GM21786 (cell line): ENCODE data around the gene UBE2A.

Source experiments
- ATAC-seq: cut with Tn5 transposase; IDR thresholded peaks from one replicate; pipeline ENCODE4 v1.9.1; 2021; ENCODE audit not compliant: unreplicated experiment

Gene UBE2A

DNA sequence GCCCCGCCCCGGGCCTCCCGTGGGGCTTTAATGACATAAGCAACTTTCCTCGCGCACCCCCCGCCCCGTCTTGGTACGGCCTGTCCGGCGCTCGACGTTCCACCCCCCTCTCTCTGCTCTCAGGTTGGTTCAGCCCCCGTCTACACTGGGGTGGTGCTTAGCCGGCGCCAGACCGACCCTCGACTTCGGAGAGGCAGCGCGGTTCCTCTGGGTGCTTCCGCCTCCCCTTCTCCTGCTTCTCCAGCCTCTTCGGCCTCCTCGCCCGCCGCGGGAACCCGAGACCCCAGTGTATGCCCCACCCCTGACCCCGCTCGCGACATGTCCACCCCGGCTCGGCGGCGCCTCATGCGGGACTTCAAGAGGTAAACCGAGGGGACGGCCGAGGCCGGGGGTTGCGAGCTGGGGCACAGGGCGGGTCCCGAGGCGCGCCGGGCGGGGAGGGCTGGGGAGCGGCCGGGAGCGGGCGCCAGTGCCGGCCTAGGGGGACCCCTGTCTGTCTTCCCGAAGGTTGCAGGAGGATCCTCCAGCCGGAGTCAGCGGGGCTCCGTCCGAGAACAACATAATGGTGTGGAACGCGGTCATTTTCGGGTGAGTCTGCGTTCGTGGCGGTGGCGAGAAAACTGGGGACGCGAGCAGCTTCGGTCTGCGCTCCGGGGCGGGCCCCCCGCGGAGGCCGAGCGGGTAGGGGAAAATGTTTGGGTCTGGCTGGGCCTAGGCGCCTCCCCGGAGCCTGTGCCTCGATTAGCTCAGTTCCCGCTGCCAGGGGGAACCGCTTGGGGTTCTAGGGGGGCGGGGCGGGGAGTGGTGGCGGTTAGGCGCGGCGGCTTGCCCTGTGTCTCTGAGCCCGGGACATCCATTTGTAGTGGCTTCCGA lies at the start of gene UBE2A:
TSS of gene UBE2A (plus strand) at position 170 of the 873 bp plus-strand sequence. CDS start at position 319, 149 bp downstream.
- peak; percentile 78 for ATAC-seq

DNA sequence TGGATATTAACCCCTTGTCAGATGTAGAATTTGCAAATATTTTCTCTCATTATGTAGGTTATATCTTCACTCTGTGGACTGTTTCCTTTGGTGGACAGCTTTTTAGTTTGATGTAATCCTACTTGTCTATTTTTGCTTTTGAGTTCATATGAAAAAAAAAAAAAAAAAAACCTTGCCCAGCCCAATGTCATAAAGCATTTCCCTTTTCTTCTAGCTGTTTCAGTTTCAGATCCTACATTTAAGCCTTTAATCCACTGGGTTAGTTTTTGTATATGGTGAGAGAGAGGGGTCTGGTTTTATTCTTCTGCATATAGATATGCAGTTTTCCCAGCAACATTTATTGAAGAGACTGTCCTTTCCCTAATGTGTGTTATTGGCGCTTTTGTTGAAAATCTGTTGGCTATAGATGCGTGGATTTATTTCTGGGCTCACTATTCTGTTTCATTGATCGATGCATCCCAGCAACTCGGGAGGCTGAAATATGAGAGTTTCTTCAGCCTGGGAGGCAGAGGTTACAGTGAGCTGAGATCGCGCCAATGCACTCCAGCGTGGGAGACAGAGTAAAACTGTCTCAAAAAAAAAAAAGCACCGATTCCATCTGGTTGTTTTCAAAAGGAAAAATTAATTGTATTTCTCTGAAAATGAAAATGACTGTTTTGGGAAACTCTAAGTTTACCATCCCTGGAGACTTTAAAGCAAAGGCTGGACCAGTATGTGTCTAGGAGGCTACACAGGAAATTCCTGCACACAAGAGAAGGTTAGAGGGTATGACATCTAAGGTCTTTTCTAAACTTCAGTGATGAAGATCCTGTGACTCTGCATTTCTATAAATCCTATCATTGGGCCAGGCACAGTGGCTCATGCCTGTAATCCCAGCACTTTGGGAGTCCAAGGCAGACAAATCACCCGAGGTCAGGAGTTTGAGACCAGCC lies 44.8 kb upstream of the UBE2A start:
- ATAC-seq: no peak

DNA sequence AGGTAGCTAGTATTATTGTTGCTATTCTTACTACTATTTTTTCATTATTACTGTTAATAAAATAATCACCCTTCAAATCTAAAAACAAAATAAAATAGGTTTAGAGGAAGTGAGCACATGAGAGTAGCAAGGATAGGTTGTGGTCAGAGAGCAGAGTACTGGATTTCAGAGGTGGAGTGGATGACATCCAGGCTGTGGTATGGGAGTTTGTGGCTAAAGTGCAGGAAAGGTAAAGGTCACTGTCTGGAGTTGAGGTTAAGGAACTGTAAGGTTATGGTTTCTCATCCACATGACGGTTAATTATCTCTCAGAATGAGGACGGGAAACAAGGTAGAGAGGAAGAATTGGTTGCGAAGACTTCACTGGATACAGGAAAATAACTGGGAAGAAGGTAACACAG lies 36.9 kb upstream of the UBE2A start:
- no peak for ATAC-seq

DNA sequence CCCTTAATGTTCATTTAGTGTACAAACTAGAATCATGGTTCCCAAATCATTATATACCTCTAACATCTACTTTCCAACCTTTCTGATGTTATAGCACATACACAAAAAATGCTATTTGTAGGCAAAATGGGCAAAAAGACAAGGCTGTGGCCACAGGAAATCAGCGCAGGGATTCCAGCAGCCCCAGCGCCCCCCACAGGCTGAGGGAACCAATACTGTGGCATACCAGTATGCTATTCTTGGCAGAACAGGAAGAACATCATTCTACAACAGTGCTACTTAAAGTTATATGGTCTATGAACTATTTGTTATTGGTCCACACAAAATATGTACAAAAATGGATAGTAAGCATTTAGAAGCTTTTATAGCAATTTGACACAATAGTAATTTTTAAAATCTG lies 34.5 kb upstream of the UBE2A start:
- ATAC-seq: no peak

DNA sequence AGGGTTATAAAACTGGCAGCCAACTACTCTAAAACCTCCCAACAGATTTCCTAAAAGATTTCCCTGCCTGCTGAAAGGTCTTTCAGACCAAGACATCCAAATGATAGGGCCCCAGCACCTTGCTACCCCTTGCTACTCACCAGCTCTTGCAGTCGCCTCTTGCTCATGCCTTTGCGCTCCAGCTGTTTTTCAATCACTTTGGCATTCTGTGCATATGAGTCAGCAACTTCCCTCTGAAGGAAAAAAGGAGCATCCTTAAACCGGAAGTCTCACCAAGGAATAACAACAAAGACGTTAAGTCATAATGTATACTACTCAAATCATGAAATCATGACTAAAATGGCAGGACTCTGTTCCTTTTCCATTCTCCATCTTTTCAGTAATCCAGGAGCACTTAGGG lies 33.2 kb upstream of the UBE2A start:
- no peak for ATAC-seq

DNA sequence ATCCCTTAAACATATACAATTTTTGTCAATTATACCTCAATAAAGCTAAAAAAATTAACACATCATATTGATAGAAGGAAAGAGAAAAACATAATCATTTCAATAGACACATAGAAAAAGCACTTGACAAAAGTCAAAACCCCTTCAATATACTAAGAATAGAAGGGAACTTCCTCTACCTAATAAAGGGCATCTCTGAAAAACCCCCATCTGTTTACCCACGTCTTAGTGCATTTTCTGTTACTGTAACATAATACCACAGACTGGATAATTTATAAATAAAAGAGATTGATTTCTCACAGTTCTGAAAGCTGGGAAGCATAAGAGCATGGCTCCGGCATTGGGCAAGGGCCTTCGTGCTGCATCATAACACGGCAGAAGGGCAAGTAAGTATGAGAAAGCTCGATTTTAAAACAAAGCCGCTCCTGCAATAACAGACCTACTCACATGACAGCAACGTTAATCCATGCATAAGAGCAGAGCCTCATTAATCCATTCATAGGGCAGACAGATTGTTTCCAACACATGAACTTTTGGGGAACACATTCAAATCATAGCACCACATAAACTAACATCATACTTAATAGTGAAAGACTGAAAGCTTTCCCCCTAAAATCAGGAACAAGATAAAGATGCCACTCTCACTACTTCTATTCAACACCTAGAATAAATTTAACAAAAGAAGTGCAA lies 24.9 kb upstream of the UBE2A start:
- no peak for ATAC-seq

DNA sequence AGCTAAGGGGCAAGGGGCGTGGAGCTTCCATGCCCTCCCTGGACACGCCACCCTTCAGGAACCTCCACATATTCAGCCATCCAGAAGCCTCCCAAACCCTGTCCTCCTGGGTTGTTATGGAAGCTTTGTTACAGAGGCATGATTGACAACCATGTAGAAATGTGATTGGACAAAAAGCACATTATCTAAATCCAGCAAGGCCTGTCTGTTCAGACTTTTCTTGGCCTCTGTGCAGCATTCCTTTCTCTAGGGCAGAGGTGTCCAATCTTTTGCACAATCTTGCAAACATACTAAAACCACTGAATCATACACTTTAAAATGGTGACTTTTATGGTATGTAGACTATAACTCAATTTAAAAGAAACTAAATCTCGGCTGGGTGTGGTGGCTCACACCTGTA lies 21.9 kb upstream of the UBE2A start:
- no peak for ATAC-seq

DNA sequence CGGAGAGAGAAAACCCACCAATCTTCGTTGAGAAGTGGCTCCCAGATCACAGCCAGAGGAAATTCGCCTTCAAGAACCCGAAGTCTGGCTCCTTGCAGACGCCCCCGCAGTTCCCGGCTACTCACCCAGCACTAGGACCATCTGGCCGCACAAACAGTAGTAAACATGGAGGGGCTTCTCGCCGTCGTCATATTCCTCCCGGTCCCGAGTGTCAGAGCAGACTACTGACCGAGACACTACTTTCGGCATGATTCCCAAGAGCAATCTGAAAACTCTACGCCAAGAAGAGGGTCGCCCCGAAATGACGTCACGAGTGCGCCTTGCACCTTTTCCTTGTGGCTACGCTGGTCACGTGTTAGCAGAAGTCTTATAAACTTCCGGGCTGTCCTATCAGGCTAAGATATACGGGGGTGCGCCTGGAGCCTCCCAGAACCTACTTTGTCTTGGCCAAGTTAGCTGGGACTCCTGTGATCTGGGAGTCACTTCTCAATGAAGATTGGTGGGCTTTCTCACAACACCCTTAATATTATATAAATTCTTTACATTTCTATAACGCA lies 9.2 kb upstream of the UBE2A start, which contains the start of gene STEEP1:
TSS of gene STEEP1 (minus strand) at position 303 of the 557 bp plus-strand sequence. CDS start at position 249, 54 bp downstream.
- peak; percentile 85 for ATAC-seq

DNA sequence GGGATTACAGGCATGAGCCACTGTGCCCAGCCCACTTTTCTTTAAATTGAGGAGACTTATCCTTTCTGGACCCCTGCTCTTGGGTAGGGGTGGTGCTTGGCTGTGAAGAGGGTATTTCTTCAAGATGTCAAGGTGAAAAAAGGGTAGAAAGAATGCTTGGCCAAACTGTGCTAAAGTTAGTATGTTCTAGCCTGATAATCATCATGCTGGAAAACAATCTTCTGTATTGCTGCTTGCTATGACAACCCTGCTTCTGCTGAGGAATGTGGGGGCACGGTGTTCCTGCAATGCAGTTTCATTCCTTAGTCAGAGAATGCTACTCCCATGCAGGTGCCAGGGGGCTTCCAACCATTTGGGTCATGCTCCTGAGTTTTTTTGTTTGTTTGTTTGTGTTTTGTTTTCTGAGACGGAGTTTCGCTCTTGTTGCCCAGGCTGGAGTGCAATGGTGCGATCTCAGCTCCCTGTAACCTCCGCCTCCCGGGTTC lies 4.0 kb upstream of the UBE2A start:
- ATAC-seq: no peak

DNA sequence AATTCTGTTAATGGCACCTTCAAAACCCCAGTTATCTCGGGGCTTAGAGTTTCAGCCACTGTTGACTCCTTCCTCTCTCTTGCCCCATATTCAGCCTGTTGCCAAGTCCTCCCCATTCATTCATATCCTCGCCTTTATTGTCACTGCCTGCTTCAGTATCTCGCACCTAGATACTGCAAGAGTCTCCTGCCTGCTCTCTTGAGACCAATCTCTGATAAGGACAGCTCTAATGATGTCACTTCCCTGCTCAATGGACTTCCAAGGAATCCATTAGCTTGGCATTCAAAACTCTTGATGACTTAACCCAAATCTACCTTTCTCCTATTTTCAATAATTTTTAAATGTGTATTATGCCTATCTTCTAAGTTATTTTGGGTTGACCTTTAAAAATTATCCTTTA lies 1.1 kb upstream of the UBE2A start:
- ATAC-seq: no peak

DNA sequence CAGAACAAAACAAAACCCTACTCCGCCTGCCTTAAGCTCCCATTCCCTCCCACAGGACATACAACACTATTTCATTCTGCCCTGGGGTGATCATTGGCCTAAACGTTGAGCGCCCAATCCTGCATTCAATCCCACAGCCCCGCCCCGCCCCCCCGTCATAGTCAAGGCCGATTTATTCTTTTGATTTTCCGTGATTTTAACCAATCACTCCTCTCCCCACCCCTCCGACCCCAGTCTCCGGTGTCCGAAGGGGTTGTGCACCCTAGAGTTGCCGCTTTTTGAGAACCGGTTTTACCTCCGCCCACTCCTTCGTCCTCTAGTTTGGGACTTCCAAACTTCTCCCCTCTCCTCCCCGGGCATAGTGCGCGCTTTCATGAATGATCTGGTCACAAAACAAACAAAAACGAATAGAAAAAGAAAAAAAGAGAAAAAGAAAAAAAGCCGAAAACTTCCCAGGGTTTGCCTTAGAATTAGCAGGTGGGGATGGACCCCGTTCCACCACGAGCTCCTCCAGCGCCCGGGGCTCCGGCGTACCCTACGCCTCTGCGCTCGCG lies 446 bp upstream of the UBE2A start:
- ATAC-seq: peak; percentile 22

DNA sequence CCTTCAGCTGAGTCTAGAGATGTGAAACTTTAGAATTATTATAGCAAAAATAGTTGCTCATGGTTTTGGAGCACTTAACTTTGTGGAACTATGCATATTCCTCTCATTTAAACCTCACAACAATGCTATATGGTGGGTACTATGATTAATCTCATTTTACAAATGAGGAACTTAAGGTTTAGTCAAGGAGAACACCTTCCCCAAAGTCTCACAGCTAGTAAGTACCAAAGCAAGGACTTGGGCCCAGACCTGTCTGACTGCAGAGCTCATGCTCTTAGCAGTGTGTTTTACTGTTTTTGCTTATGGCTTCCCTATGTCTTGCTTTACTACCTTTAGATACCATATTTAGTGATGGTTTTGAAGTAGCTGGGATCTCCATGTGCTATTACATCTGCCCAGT lies 5.1 kb downstream of the UBE2A start:
- no peak for ATAC-seq

DNA sequence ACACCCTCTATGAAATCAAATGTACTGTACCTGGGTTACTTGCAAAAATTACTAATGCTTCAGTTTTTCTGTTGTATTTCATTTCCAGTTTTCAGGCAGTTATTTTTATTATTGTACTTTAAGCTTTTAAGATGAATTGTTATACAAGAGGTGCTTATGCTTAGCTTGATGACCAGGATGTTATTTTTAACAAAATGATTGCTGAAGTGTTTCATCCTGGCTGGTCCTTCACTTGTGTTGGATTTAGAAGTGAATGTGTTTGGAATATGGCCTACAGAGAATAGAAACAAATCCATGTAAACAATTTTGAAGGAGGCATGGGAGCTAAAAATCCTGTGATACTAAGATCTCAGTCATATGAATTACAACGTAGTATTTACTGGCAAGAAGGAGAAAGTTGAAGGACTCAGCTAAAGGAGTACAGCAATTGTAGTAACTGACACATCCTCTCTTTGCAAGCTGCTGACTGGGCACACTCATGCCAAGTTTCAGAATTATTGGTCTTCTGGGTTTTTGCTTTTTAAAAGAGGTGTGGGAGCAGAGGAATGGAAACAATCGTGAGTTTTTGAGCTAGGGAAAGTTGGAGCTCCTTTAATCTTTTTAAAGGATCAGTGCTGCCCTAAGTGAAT lies 9.2 kb downstream of the UBE2A start:
- ATAC-seq: no peak

DNA sequence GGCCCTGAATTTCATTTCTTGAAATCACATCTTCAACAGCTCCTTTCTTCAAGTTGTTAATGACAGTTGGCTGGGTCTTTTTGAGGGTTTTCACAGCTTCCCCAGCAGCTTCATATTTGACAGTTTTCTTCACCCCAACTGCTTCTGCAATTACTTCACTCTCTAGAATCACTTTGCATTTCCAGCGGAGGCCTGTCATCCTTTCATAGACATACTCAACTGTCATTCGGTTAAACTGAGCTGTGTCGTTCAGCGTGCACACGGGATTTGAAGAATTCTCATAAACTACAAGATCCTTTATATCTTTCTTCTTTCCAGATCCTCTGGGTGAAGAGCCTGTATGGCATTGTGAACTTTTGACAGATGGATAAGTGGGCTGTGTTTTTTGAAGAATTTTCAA lies 15.4 kb downstream of the UBE2A start:
- no peak for ATAC-seq

DNA sequence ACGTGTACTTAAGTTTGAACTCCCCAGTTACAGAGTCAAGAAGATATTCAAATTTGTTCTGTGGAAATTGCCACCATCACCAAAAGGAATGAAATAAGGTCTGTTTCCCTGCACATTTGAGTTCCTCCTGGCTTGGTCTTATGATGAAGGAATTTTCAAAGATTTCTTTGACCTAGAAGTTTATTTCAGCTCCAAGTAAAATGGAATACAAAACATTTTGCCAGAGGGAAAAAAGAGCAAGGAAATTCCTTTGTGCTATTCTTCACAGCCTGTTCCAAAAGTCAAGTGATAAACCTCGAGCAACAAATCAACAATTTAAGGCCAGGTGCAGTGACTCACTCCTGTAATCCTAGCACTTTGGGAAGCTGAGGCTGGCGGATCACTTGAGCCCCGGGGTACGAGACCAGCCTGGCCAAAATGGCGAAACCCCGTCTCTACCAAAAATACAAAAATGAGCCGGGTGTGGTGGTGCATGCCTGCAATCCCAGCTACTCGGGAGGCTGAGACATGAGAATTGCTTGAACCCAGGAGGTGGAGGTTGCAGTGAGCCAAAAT lies 28.4 kb downstream of the UBE2A start:
- ATAC-seq: no peak

DNA sequence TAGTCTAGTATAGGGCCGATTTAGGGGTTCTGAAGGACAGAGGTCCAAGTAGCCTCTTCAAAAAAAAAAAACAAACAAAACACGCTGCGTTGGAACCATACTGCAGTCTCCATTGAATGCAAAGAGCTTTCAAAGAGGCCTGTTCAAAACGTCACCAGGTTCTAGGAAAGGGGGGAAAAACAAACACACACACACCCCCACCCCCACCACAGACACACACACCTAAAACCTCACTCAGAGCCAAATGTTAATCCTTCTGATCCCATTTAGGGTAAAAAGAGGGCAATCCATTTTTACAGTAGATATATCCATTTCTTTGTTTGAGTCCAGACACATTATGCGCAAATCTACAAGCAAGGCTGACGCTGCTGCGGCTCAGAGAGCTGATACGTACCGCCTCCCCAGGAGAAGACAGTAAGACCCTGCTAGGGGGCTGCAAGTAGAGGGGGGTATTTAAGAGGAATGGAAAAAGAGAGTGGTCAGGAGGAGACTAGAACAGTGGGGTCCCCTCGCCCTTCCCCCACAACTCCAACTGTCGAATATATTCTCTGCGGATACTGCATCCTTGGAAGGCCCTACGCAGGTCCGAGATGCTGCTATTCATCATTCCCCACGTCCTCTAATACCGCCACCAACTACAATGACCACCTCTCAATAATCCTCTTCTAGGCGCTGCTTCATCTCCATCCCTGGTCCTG lies 30.6 kb downstream of the UBE2A start:
- ATAC-seq: no peak

DNA sequence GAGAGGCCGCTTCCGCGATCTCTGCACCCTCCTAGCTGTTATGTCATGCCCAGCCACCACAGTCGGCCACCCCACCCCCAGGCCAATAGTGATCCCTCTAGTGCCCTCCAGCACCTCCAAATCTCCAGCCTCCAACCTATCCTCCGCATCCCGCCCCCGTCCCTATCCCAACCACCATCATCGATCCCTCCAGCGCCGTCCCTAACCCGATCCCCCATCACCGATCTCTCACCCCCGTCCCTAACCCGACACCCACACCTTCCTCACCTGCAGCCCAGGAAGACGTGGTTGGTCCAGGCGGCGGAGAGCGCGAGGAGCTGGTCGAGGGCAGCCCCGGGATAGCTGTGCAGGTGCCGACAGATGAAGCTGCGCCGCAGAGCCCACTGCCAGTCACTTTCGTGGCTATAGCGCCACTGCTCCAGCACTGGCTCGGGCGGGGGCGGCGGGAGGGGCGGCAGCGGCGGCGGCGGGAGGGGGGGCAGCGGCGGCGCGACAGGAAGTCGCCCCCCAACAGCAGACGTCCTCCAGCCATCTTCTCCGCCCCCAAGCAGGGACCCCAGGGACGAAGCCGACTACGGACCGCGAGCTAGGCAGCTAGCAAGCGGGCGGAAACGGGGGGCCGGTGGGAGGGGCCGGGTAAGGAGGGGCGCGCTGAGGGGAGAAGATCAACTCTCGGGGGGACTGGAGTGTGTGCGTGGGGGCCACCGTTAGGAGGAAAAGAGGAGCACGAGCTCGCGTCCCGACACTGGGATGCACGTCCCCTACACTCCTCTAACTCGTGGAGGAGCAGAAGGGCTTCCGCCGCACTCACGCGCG lies 31.3 kb downstream of the UBE2A start:
- ATAC-seq: peak; percentile 30
